HG02981 (cell line): ENCODE data around the gene HNRNPCL1.
"Not testable (repeated sequence)": the region's sequence is repeated elsewhere in the genome, so short reads cannot be mapped to it uniquely, and the experiment has no call there.

ENCODE experiments used
- ATAC-seq: cut with Tn5 transposase; IDR thresholded peaks from one replicate; pipeline ENCODE4 v1.9.1; 2021; ENCODE audit warnings: mild to moderate bottlenecking, moderate library complexity; ENCODE audit not compliant: unreplicated experiment

Gene HNRNPCL1

GRCh38 chr1:12848620-12849019 lies at the start of gene HNRNPCL1:
Gene HNRNPCL1 (minus strand): TSS chr1:12848720. CDS start chr1:12848289, 431 bp downstream.
- not testable (repeated sequence) for ATAC-seq

DNA sequence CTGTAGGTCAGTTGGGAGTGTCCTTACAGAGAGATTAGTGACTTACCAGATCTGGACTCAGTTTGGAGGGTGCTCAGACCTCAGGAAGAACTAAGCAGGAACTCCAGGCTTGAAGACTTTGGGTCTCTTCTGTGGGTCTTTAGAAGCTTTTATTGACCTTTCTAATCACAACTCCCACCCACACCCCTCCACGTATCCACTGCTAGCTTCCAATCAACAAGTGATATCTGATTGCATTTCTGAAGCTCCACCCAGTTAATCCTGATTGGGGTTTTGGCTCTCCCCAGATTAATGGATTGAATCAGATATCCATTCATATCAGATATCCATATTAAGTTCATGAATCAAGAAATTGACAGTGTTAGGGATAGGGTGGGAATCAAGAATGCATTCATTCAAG lies 49.6 kb upstream of the HNRNPCL1 start, which contains the start of gene PRAMEF10:
PRAMEF10 (minus strand) TSS at position 101 of the 400 bp plus-strand sequence. CDS start 2,423 bp downstream, outside the sequence.
- not testable (repeated sequence) for ATAC-seq

- ATAC-seq: not testable (repeated sequence)
These were observed 37.6 kb upstream of the HNRNPCL1 start, which contains the start of gene PRAMEF4 for GRCh38 chr1:12886101-12886500. Gene PRAMEF4 (minus strand): TSS chr1:12886201. CDS start chr1:12883394, 2,807 bp downstream.

DNA sequence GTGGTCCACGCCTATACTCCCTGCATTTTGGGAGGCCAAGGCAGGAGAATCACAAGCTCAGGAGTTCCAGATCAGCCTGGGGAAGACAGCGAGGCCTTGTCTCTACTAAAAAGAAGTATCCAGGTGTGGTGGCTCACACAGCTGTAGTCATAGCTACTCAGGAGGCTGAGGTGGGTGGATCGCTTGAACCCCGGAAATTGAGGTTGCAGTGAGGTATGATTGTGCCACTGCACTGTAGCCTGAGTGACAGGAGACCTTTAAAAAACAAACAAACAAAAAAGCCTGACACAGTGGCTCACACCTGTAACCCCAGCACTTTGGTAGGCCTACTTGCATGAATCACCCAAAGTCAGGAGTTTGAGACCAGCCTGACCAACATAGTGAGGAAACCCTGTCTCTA lies 29.9 kb upstream of the HNRNPCL1 start:
- ATAC-seq: not testable (repeated sequence)

DNA sequence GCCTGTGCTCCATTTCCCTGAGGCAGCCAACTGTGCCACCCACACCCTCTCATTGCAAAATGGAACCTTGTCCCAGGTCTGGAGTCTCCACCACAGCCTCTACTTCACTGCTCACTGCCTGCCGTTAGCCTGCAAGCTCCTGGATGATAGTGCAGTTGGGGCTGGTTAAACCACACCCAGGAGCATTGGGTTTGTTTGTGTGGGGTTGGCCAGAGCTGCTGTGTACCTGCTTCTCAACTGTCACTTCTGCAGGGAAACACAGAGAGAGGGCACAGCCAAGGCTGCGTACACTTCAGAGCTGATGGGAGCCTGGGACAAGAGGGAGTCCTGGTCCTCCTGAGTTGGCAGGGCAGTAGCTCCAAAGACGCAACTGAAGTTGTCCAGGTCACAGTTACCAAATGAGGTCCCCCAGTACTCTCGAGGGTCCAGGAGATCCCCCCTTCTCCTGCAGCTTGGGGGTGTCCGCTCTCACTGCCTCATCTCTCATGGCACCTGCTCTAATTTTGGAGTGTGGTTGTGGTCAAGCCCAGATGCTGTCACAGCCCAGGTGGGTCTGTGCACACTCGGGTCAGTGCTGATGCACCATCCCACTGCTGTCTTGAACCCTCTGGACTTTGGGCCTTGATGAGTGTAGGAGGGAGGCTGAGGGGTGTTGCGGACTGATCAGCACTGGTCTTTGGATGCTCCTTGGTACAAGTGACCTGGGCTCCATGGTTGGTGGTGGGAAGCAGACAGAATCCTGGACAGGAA lies 14.8 kb upstream of the HNRNPCL1 start:
- ATAC-seq: not testable (repeated sequence)

- not testable (repeated sequence) for ATAC-seq
These were observed 8.3 kb upstream of the HNRNPCL1 start, which contains the start of gene PRAMEF2 for GRCh38 chr1:12856786-12857185. Gene PRAMEF2 (plus strand): TSS chr1:12857086. CDS start chr1:12859010, 1,924 bp downstream.

GRCh38 chr1:12851779-12852178 lies 3.3 kb upstream of the HNRNPCL1 start:
- no peak for ATAC-seq

DNA sequence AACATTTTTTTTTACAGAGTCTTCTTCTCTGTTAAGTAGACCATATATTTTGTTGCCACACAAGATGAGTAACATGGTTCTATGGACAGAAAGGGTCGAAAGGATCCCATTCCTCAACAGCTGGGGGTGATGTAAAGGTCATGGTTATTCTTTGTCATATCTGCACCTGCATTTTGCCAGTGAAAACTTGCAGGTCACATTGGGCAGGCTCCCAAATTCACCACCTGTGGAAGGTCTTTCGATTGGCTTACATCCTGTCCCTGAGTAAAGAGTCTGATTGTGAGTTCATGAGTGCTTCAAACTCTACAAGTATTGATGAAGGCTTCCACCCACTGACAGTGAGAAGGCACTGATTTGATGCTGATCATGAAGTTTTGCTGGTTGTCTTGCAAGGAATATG lies 15.3 kb downstream of the HNRNPCL1 start:
- ATAC-seq: not testable (repeated sequence)

DNA sequence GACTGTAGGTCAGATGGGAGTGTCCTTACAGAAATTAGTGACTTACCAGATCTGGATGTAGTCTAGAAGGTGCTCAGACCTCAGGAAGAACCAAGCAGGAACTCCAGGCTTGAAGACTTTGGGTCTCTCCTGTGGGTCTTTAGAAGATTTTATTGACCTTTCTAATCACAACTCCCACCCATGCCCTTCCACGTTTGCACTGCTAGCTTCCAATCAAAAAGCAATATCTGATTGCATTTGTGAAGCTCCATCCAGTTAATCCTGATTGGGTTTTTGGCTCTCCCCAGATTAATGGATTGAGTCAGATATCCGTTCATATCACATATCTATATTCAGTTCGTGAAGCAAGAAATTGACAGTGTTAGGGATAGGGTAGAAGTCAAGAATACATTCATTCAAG lies 17.2 kb downstream of the HNRNPCL1 start, which contains the start of gene PRAMEF11:
PRAMEF11 (minus strand) TSS at position 101 of the 400 bp plus-strand sequence. CDS start 2,621 bp downstream, outside the sequence.
- ATAC-seq: not testable (repeated sequence)

- not testable (repeated sequence) for ATAC-seq
These were observed 29.5 kb downstream of the HNRNPCL1 start for GRCh38 chr1:12819061-12819460.

GRCh38 chr1:12811409-12811784 lies 37.1 kb downstream of the HNRNPCL1 start:
- no peak for ATAC-seq

DNA sequence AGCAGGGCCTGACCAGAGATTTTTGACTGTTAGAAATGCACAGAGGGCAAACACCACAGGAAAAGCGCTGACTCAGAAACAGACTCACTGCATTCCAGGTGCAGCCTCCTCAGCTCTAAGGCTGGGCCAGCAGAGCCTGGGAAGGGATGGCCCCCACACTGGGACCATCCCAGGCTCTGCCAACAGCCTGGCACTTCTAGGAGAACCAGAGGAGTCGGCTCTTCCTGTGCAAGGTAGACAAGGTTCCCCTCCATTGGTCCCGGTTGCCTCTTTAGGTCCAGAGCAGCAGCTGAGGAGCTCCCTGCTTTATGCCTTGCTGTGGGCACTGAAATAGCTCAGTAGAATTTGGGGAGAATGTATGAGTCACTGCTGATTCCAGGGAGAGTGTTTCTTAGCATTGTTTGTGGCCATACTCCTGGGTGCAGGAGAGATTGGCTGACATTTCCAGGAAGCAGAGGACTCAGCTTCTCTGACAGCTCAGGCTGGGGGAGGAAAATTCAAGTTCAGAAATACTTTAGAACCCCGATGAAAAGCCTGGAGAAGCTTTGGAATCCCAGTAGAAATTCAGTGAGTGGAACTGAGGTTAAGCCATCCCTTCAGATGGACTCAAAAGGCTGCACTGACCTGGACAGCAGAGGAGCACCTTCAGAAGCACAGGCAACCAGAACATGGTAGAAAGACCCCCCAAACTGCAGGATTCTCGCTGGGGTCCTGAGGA lies 37.7 kb downstream of the HNRNPCL1 start:
- no peak for ATAC-seq

- ATAC-seq: no peak
These were observed 38.6 kb downstream of the HNRNPCL1 start for GRCh38 chr1:12809933-12810332.

DNA sequence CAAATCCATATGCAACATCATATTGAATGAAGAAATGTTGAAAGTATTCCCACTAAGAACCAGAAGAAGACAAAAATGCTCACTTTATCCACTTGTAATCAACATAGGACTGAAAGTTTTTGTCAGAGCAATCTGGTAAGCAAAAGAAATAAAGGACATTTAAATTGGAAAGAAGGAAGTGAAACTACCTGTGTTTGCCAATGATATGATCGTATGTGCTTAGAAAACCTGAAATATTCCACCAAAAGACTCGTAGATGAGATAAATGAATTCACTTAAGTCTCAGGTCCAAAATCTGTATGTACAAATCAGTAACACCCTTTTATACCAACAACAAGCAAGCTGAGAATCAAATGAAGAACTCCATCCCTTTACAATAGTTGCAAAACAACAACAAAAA lies 48.8 kb downstream of the HNRNPCL1 start:
- ATAC-seq: no peak

GRCh38 chr1:12798911-12799310 lies 49.6 kb downstream of the HNRNPCL1 start:
- no peak for ATAC-seq
